Liver (tissue), 9 donors: ENCODE results near the gene ZNF226. TPM values are rescaled to one million over a fixed set of nuclear protein-coding genes. Genes with fewer than 3 reads are reported as not detected.

Experiments used
- DNase-seq: peaks from one replicate; pipeline ENCODE4 v3.0.0-alpha.2; 2017; ENCODE audit warnings: low spot score
- H3K27ac ChIP-seq, 2 donors: one replicate each; pipeline ENCODE4 v1.7.0; 2013; ENCODE audit warnings: inconsistent platforms in 2 of 2, low read length in 2 of 2, control low read depth in 1 of 2, low read depth in 1 of 2, mild to moderate bottlenecking in 1 of 2
- H3K27me3 ChIP-seq, 4 donors: one replicate each; pipeline versions ENCODE4 v1.6.1 to v1.7.0; 2013; ENCODE audit warnings: low read length in 3 of 4, inconsistent platforms in 1 of 4, mild to moderate bottlenecking in 1 of 4, moderate library complexity in 1 of 4; ENCODE audit not compliant: control insufficient read depth in 4 of 4, insufficient read depth in 4 of 4
- H3K36me3 ChIP-seq, 4 donors: one replicate each; pipeline versions ENCODE4 v1.6.1 to v1.7.0; 2013; ENCODE audit warnings: low read length in 3 of 4, mild to moderate bottlenecking in 3 of 4, low read depth in 1 of 4, moderate library complexity in 1 of 4; ENCODE audit not compliant: control insufficient read depth in 4 of 4, insufficient read depth in 3 of 4
- H3K4me1 ChIP-seq, 4 donors: one replicate each; pipeline versions ENCODE4 v1.6.1 to v1.7.0; 2013; ENCODE audit warnings: low read length in 3 of 4, mild to moderate bottlenecking in 3 of 4, moderate library complexity in 1 of 4; ENCODE audit not compliant: control insufficient read depth in 4 of 4, insufficient read depth in 4 of 4
- H3K4me3 ChIP-seq, 3 donors: one replicate each; pipeline versions ENCODE4 v1.6.1 to v1.7.0; 2013; ENCODE audit warnings: low read length in 3 of 3, control low read depth in 1 of 3, low read depth in 1 of 3, mild to moderate bottlenecking in 1 of 3
- H3K9ac ChIP-seq, 2 donors: one replicate each; pipeline ENCODE4 v1.7.0; 2013; ENCODE audit warnings: low read length in 2 of 2, mild to moderate bottlenecking in 2 of 2, moderate library complexity in 2 of 2, control low read depth in 1 of 2, low read depth in 1 of 2
- H3K9me3 ChIP-seq, 4 donors: one replicate each; pipeline versions ENCODE4 v1.6.1 to v1.7.0; 2013; ENCODE audit warnings: low read length in 3 of 4; ENCODE audit not compliant: control insufficient read depth in 4 of 4
- ATF3 ChIP-seq: IDR thresholded peaks from 2 replicates; pipeline ENCODE4 v1.6.1; 2016; ENCODE audit warnings: antibody characterized with exemption
- FOXA2 ChIP-seq: IDR thresholded peaks from 2 replicates; pipeline ENCODE4 v1.6.1; 2016; ENCODE audit warnings: antibody characterized with exemption
- GABPA ChIP-seq, 2 donors: IDR thresholded peaks in 1 of 2; conservative IDR thresholded peaks in 1 of 2; 2 replicates each; pipeline ENCODE4 v1.6.1; 2016; ENCODE audit warnings: antibody characterized with exemption in 2 of 2, mild to moderate bottlenecking in 1 of 2, moderate library complexity in 1 of 2
- HNF4A ChIP-seq, 2 donors: conservative IDR thresholded peaks; 2 replicates each; pipeline ENCODE4 v1.6.1; 2016; ENCODE audit warnings: antibody characterized with exemption in 2 of 2, mild to moderate bottlenecking in 2 of 2
- HNF4G ChIP-seq: IDR thresholded peaks from 2 replicates; pipeline ENCODE4 v1.6.1; 2016; ENCODE audit warnings: antibody characterized with exemption
- MAX ChIP-seq: IDR thresholded peaks from 2 replicates; pipeline ENCODE4 v1.6.1; 2016; ENCODE audit warnings: antibody characterized with exemption
- NR2F2 ChIP-seq: IDR thresholded peaks from 2 replicates; pipeline ENCODE4 v1.6.1; 2016; ENCODE audit warnings: antibody characterized with exemption
- RAD21 ChIP-seq, 2 donors: IDR thresholded peaks; 2 replicates each; pipeline ENCODE4 v1.6.1; 2016; ENCODE audit warnings: antibody characterized with exemption in 2 of 2, mild to moderate bottlenecking in 2 of 2
- REST ChIP-seq: IDR thresholded peaks from 2 replicates; pipeline ENCODE4 v1.6.1; 2016; ENCODE audit warnings: antibody characterized with exemption, mild to moderate bottlenecking
- SP1 ChIP-seq: IDR thresholded peaks from 2 replicates; pipeline ENCODE4 v1.6.1; 2018; ENCODE audit warnings: antibody characterized with exemption, mild to moderate bottlenecking
- ZBTB33 ChIP-seq: IDR thresholded peaks from 2 replicates; pipeline ENCODE4 v1.6.1; 2016; ENCODE audit warnings: antibody characterized with exemption
- WGBS: extraction: QIAGEN DNeasy Blood & Tissue Kit; methylation state at CpG from one replicate; pipeline ENCODE4 v1.1.7; 2013; 5-methylcytosine and 5-hydroxymethylcytosine counted together
- polyA plus RNA-seq, 2 donors: library from polyadenylated mRNA; stranded (reverse) in 1 of 2; unstranded in 1 of 2; fragments of 200-250 nt in 1 of 2; fragments of >200 nt in 1 of 2; fragmentation: Nextera tagmentation in 1 of 2; extraction: Ambion mirVana in 1 of 2; gene quantifications; one replicate each; pipeline versions ENCODE4 v1.2.1 to v1.2.3, GENCODE V29; 2013 to 2015
- total RNA-seq, 2 donors: library from RNA; depleted of rRNA; stranded (reverse); fragments of >200 nt; gene quantifications; one replicate each; pipeline ENCODE4 v1.2.3, GENCODE V29; 2014
- donor health status: healthy.
- donor health status: healthy.
- donor health status: healthy.
- donor health status: healthy.
- donor health status: healthy.

ZNF226 gene
- total and polyA plus RNA-seq, 4 donors = 6.4 to 10.6 (median 8.5) TPM

- over 99% methylated on average over 6 of the region's 6 CpGs for WGBS
- Histone ChIP-seq H3K9me3 (peaks cover 8 to 40% (median 24%) of the 10 kb centered on the region in 4 donors), H3K36me3 (peaks cover 0 to 4% (median 0%) of the 10 kb centered on the region in 4 donors), H3K27me3 (no peaks in the 10 kb centered on the region), H3K4me3 (peak overlapping the region in 1 of 3 donors; percentile 38), H3K27ac (no peak overlapping the region), H3K4me1 (no peaks in the 10 kb centered on the region), H3K9ac (no peak overlapping the region)
- no peak for TF ChIP-seq FOXA2
- TF ChIP-seq SP1 = no peak
- TF ChIP-seq REST = no peak
- TF ChIP-seq GABPA (IDR thresholded peaks at IDR 0.05 in 1 of 2, conservative IDR thresholded peaks at IDR 0.05 in 1 of 2) = no peak
- TF ChIP-seq MAX = no peak
- TF ChIP-seq HNF4A (conservative IDR thresholded peaks at IDR 0.05) = no peak
- no peak for DNase-seq
Observed at GRCh38 chr19:44190020-44190419, 25.1 kb downstream of the ZNF226 start.

- H3K9me3 ChIP-seq = peaks cover 11 to 46% (median 36%) of the 10 kb centered on the region in 4 donors
- DNase-seq = no peak
Observed at GRCh38 chr19:44192127-44192526, 27.2 kb downstream of the ZNF226 start.

More at GRCh38 chr19:44192127-44192526, 27.2 kb downstream of the ZNF226 start:
- TF ChIP-seq RAD21 (IDR thresholded peaks at IDR 0.05) (no peak), ATF3 (no peak), HNF4A (conservative IDR thresholded peaks at IDR 0.05) (no peak), SP1 (no peak), ZBTB33 (no peak), FOXA2 (no peak), NR2F2 (no peak), HNF4G (no peak), MAX (no peak)
- Histone ChIP-seq H3K4me3 (peak overlapping the region in 1 of 3 donors; percentile 32), H3K27me3 (no peaks in the 10 kb centered on the region), H3K27ac (no peak overlapping the region), H3K9ac (no peak overlapping the region), H3K36me3 (peaks cover 0 to 4% (median 0%) of the 10 kb centered on the region in 4 donors), H3K4me1 (no peaks in the 10 kb centered on the region)
- 72% methylated on average over 5 of the region's 5 CpGs for WGBS
